Ascending aorta (tissue), 2 donors: ENCODE measurements around the gene CCDC74A. TPM values are rescaled to one million over a fixed set of nuclear protein-coding genes. Genes with fewer than 3 reads are reported as not detected.
A peak's percentile ranks its signal among the peaks of the same experiment; 100 is the strongest.
"Not testable (repeated sequence)": the region's sequence is repeated elsewhere in the genome, so short reads cannot be mapped to it uniquely, and the experiment has no call there.

Experiments used
- DNase-seq, 2 donors: peaks; one replicate each; pipeline ENCODE4 v3.0.0-alpha.2; 2019; ENCODE audit warnings: low spot score in 2 of 2
- H3K27ac ChIP-seq, 2 donors: fragments of 200-600 bp; sonication (generic); one replicate each; pipeline ENCODE4 v1.5.1; 2016 to 2017; ENCODE audit warnings: mild to moderate bottlenecking in 1 of 2
- H3K27me3 ChIP-seq: fragments of 200-600 bp; sonication (generic); one replicate; pipeline ENCODE4 v1.5.1; 2017
- H3K36me3 ChIP-seq, 2 donors: fragments of 200-600 bp; sonication (generic); one replicate each; pipeline ENCODE4 v1.5.1; 2016
- H3K4me1 ChIP-seq, 2 donors: fragments of 200-600 bp; sonication (generic); one replicate each; pipeline ENCODE4 v1.5.1; 2016 to 2017; ENCODE audit warnings: mild to moderate bottlenecking in 1 of 2
- H3K4me3 ChIP-seq, 2 donors: fragments of 200-600 bp; sonication (generic); one replicate each; pipeline ENCODE4 v1.5.1; 2016 to 2017; ENCODE audit warnings: mild to moderate bottlenecking in 1 of 2
- H3K9me3 ChIP-seq, 2 donors: fragments of 200-600 bp; sonication (generic); one replicate each; pipeline ENCODE4 v1.5.1; 2016
- intact Hi-C: fragments of 100-400 bp; cut with DNase I; formaldehyde crosslinking; loops from one replicate; pipeline ENCODE4 v1.15.1; 2023
- total RNA-seq: library from RNA; depleted of rRNA; stranded (reverse); fragments of >200 nt; gene quantifications from one replicate; pipeline ENCODE4 v1.1.0, GENCODE V29; 2016

Gene CCDC74A
- 1.8 TPM for total RNA-seq

DNA sequence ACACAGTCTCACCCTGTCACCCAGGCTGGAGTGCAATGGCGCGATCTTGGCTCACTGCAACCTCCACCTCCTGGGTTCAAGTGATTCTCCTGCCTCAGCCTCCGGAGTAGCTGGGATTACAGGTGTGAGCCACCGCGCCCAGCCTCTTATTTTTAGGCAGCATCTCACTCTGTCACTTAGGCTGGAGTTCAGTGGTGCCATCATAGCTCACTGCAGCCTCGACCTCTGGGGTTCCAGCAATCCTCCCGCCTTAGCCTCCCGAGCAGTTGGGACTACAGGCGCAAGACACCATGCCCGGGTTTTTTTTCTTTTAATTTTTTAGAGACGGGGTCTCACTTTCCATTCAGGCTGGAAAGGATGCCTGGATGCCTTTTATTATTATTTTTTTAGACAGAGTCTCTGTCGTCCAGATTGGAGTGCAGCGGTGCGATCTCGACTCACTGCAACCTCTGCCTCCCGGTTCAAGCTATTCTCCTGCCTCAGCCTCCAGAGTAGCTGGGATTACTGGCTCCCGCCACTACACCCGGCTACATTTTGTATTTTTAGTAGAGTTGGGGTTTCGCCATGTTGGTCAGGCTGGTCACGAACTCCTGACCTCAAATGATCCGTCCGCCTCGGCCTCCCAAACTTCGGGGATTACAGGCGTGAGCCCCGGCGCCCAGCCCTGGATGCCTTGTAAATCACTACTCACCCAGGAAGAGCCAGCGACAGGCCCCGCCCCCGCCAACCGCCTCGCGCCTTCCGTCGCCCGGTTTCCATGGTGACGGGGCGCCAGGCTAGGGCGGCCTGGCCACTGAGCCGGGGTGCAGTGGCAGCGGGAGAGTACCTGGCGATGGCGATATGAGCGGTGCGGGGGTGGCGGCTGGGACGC, at the start of gene CCDC74A:
CCDC74A (plus strand) TSS at position 758 of the 871 bp plus-strand sequence; CDS start at position 841, 83 bp downstream.
- H3K9me3 ChIP-seq, H3K27me3 ChIP-seq: not testable (repeated sequence)

DNA sequence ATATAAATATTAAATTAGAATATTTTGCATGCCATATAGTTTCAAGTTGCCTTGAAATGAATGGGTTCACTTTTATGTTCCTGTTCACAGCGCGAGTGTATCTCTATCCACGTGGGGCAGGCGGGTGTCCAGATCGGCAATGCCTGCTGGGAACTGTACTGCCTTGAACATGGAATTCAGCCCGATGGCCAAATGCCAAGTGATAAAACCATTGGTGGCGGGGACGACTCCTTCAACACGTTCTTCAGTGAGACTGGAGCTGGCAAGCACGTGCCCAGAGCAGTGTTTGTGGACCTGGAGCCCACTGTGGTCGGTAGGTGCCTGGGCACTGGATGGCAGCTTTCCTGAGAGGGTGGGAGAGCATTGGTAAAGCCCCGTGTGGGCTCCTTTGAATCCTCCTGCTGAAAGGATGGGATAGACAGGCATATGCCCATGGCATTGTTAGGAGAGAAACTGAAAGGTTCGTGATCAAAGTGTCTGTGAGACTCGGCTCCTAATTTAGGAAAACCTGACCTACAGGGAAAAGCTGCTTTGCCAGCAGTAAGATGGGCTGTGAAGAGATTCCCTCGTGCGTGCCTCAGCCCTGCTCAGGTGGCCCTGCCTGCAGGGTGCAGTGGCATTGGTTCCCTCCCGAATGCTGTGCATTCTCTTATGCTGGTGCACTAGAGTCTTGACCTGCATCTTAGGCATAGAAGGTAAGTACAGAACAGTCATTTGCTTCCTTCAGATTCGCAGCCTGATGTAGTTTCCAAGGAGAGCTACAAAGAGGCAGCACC, 49.4 kb upstream of the CCDC74A start:
- H3K4me3 ChIP-seq, DNase-seq, H3K36me3 ChIP-seq, H3K27ac ChIP-seq, intact Hi-C loops, H3K27me3 ChIP-seq, H3K9me3 ChIP-seq, H3K4me1 ChIP-seq: not testable (repeated sequence)

More for the DNA sequence above, at the start of gene CCDC74A:
- peak; percentile 32 to 83 for DNase-seq
- H3K36me3 ChIP-seq, H3K4me1 ChIP-seq: not testable (repeated sequence)
- peak within 1 kb of the TSS in 1 of 2 donors; percentile 6 for H3K27ac ChIP-seq
- peak within 1 kb of the TSS; percentile 38 to 61 for H3K4me3 ChIP-seq
- intact Hi-C loops: loop anchor here (5.0 kb wide), 1 partner anchor 35 kb away; the partner anchor contains the start of gene MZT2A

DNA sequence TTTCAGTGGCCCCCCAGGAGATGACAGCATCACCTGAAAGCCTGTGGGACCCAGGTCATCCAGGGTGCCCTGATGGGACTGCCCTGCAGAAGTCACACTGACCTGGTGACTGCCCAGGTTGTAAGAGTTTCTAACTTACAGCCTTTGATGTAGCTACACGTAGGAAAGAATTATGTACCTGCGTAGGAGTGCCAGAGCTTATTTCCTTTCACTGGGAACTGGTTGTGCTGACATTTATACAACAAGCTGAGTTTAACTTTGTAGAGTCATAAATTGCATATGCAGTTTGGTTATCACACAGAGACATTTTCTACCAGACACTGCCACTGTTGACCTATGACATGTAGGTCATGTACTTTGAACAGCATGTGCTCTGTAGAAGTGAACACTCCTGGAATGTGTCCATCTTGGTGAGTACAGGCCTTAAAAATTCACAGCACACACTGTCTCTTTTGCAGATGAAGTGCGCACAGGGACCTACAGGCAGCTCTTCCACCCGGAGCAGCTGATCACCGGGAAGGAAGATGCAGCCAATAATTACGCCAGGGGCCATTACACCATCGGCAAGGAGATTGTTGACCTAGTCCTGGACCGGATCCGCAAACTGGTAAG, 48.7 kb upstream of the CCDC74A start:
- H3K4me1 ChIP-seq, H3K27me3 ChIP-seq, H3K27ac ChIP-seq, DNase-seq, H3K4me3 ChIP-seq, H3K9me3 ChIP-seq, intact Hi-C loops, H3K36me3 ChIP-seq: not testable (repeated sequence)

DNA sequence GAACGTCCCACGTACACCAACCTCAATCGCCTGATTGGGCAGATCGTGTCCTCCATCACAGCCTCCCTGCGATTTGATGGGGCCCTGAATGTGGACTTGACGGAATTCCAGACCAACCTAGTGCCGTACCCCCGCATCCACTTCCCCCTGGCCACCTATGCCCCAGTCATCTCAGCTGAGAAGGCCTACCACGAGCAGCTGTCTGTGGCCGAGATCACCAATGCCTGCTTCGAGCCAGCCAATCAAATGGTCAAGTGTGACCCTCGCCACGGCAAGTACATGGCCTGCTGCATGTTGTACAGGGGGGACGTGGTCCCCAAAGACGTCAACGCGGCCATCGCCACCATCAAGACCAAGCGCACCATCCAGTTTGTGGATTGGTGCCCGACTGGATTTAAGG, 47.3 kb upstream of the CCDC74A start:
- H3K9me3 ChIP-seq, intact Hi-C loops, H3K4me1 ChIP-seq, H3K27ac ChIP-seq, H3K36me3 ChIP-seq, H3K4me3 ChIP-seq, H3K27me3 ChIP-seq, DNase-seq: not testable (repeated sequence)

GRCh38 chr2:131482506-131483155, 45.1 kb upstream of the CCDC74A start:
- DNase-seq, H3K27me3 ChIP-seq, H3K4me3 ChIP-seq, intact Hi-C loops, H3K27ac ChIP-seq, H3K9me3 ChIP-seq, H3K36me3 ChIP-seq, H3K4me1 ChIP-seq: not testable (repeated sequence)

DNA sequence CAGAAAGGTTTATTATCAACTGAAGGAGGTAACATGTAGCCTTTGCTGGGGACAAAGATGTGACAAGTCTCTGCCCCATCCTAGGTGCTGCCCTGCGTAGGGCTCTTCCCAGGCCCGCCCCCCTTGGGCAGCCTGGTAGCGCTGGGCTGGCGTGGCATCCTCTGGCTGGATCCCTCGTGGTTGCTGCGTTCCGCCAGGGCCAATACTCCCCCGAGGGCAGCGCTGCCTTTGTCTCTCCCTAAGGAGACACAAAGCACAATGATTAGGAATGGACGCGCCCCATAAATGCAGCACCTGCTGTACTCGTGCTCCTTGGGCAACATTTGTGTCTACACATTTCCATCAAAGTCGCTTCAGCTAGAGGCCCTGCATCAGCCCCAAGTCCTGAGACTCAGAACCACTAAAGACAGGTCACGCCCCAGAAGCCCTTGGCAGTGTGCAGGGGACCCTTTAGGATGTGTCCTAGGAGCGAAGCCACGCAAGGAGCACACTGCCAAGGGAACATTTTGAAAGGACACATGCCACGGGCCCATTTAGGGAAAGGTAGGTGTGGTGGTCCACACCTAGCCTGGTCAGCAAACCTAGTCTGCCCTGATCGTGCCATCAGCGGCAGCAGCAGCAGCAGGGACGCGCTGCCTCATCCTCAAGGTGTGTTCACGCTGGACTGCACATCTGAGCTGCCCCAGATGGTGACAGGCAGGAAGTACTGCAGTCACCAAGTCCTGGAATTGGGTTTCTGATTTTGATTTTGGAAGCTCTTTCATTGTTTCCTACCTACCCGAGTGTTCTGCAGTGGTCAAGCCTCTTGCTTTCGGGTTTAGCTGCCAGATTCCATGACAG, 43.5 kb upstream of the CCDC74A start:
- H3K4me3 ChIP-seq, H3K27ac ChIP-seq, DNase-seq, H3K27me3 ChIP-seq, H3K9me3 ChIP-seq, intact Hi-C loops, H3K36me3 ChIP-seq, H3K4me1 ChIP-seq: not testable (repeated sequence)

DNA sequence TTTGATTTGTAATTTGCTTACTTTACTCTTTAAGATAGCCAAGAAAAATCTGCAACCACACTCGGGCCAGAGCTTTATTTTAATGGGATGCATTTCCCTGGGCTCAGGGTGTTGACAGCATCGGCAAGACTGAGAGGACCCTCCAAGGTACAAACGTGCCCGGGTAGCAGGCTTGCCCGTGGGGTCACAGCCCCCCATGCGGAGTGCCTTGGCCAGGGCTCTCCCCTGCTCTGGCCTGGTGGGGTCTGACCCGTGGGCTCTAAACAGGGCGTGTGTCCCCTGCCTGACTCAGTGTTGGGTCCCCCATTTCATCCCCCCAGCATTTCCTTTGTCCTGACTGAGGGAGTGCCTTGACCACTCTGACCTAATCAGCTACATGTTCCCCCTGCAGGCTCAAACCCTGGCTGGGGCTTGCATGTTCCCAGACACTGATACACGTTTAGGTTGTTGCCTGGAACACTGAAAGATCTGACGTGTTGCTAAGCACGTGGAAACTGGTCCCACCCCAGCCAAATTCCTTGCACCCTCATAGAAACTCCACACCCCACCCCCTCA, 42.7 kb upstream of the CCDC74A start:
- H3K36me3 ChIP-seq, H3K27me3 ChIP-seq, H3K4me3 ChIP-seq, H3K4me1 ChIP-seq, intact Hi-C loops, DNase-seq, H3K27ac ChIP-seq, H3K9me3 ChIP-seq: not testable (repeated sequence)

DNA sequence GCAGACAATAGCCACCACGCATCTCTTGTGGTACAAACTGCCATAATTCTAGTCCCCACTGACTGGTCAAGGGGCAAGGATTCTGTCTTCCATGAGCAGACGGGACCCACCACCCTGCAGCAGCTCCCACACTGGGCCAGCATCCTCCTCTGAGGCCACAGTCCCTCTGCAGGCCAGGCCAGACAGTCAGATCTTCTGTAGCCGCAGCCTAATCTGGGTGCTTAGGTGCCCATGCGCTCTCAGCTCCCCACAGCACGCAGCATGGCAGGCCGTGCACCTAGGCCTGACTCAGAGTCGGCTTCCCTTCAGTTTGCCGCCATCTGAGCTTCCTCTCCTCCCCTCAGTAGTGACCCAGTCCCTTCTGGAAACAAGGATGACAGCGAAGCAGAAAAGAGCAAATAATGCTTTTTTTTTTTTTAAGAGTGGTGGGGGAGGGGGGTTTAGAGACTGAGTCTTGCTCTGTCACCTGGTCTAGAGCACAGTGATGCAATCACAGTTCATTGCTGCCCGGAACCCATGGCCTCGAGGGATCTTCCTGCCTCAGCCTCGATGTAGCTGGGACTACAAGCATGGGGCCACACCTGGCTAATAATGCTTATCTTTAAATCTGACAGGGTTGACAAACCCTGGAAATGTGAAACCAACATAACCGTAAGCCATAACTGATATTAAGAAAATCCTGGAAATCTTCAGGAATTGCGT, 41.3 kb upstream of the CCDC74A start:
- H3K27me3 ChIP-seq, DNase-seq, H3K36me3 ChIP-seq, intact Hi-C loops, H3K27ac ChIP-seq, H3K4me3 ChIP-seq, H3K4me1 ChIP-seq, H3K9me3 ChIP-seq: not testable (repeated sequence)
